ENCODE results near the gene ZNF32. TPM values are rescaled to one million over a fixed set of nuclear protein-coding genes. Genes with fewer than 3 reads are reported as not detected.

ZNF32 gene
- total and polyA plus RNA-seq, 7 donors, result 46.5 to 145 (median 55.5) TPM

DNA sequence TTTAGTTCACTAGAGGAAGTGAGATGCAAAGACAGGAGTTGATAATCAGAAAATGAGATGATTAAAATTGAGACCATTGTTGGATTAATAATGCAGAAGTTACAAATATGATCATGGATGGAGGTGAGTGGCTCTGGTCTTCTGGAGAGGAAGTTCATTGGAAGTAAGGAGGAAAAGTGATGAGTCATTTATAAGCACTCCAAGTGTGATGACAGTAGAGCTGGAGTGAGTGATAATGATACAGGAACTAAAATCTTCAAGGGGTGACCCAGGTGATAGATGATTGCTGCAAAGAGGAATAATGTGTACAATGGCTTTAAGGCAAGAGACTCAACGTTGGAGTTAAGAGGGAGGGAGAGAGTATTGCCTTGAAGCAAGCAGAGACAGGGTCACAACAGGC, 20.7 kb downstream of the ZNF32 start:
- no peaks in the 10 kb centered on the region for H3K9me3 ChIP-seq
- no peak for ATAC-seq
- no peaks in the 10 kb centered on the region for H3K27me3 ChIP-seq (ENCODE audit: insufficient read depth in 3 of 3, low read length in 2 of 3)
- WGBS, 3 donors, result 54 to 63% (median 58%) methylated on average over 1 of the region's 1 CpG
- no peak for DNase-seq
- TF ChIP-seq CTCF (IDR thresholded peaks at IDR 0.05), result no peak
- H3K36me3 ChIP-seq (ENCODE audit: insufficient read depth in 1 of 2, low read depth in 1 of 2), result no peaks in the 10 kb centered on the region
- H3K4me1 ChIP-seq, result no peaks in the 10 kb centered on the region
- no peak overlapping the region for H3K27ac ChIP-seq
- intact Hi-C loops (cut with DNase I), result no loop called here
- H3K4me3 ChIP-seq, result no peak overlapping the region

GRCh38 chr10:43623351-43623750, 25.3 kb downstream of the ZNF32 start:
- Histone ChIP-seq H3K27me3 (ENCODE audit: insufficient read depth in 3 of 3, low read length in 2 of 3) (no peaks in the 10 kb centered on the region), H3K4me1 (no peaks in the 10 kb centered on the region), H3K4me3 (peak overlapping the region; percentile 41), H3K36me3 (ENCODE audit: insufficient read depth in 1 of 2, low read depth in 1 of 2) (no peaks in the 10 kb centered on the region), H3K9me3 (no peaks in the 10 kb centered on the region), H3K27ac (no peak overlapping the region)
- DNase-seq (no peak), ATAC-seq (no peak)
- TF ChIP-seq CTCF (IDR thresholded peaks at IDR 0.05), result no peak
- intact Hi-C loops (cut with DNase I), result no loop called here
- 50 to 54% (median 54%) methylated on average over 3 of the region's 3 CpGs for WGBS, 3 donors

DNA sequence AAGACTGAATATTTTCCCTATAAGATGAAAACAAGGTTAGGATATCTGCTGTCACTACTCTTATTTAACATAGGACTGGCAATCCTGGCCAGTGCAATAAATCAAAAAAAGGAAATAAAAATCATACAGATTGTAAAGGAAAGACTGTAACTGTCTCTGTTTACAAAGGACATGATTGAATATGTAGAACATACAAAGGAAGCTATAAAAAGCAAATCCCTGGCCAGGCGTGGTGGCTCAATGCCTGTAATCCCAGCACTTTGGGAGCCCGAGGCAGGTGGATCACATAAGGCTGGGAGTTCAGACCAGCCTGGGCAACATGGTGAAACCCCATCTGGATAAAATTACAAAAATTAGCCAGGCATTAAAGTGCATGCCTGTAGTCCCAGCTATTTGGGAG, 26.6 kb downstream of the ZNF32 start:
- Histone ChIP-seq H3K4me3 (no peak overlapping the region), H3K27ac (no peak overlapping the region), H3K9me3 (peaks cover 2% of the 10 kb centered on the region), H3K36me3 (ENCODE audit: insufficient read depth in 1 of 2, low read depth in 1 of 2) (peaks cover 3 to 5% of the 10 kb centered on the region in 2 donors), H3K4me1 (no peaks in the 10 kb centered on the region), H3K27me3 (ENCODE audit: insufficient read depth in 3 of 3, low read length in 2 of 3) (no peaks in the 10 kb centered on the region)
- DNase-seq (no peak), ATAC-seq (no peak)
- no peak for TF ChIP-seq CTCF (IDR thresholded peaks at IDR 0.05)
- intact Hi-C loops (cut with DNase I), result no loop called here
- WGBS, 3 donors, result 21 to 50% (median 26%) methylated on average over 2 of the region's 2 CpGs

DNA sequence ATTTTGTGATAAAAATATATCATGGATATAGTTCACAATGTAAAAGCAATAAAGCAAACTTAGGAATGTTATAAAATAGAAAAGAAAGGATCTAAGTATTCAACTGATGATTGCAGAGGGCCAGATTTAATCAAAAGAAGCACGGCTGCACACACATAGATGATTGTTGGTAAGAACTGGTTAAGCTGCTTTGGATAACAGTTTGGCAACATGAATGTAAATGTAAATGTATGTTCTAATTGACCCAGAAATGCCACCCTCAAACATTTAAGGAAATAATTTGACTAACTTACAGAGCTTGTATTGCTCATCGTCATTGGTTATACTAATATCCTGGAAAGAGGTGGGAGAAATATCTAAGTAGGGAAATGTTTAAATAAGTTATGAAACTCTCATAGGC, 29.3 kb downstream of the ZNF32 start:
- Histone ChIP-seq H3K27me3 (ENCODE audit: insufficient read depth in 3 of 3, low read length in 2 of 3) (no peaks in the 10 kb centered on the region), H3K4me1 (no peaks in the 10 kb centered on the region), H3K9me3 (peaks cover 17% of the 10 kb centered on the region), H3K4me3 (no peak overlapping the region), H3K36me3 (ENCODE audit: insufficient read depth in 1 of 2, low read depth in 1 of 2) (peaks cover 12 to 32% of the 10 kb centered on the region in 2 donors), H3K27ac (no peak overlapping the region)
- TF ChIP-seq CTCF (IDR thresholded peaks at IDR 0.05), result no peak
- WGBS, 3 donors, result 95 to 97% (median 96%) methylated on average over 2 of the region's 2 CpGs
- no peak for ATAC-seq
- intact Hi-C loops (cut with DNase I), result loop anchor here in 1 of 2 donors (1.0 kb wide), 1 partner anchor 27 kb away; no protein-coding TSS in a partner anchor
- DNase-seq, result no peak

GRCh38 chr10:43616697-43617370, 31.8 kb downstream of the ZNF32 start:
- peaks cover 15 to 51% of the 10 kb centered on the region in 2 donors for H3K36me3 ChIP-seq (ENCODE audit: insufficient read depth in 1 of 2, low read depth in 1 of 2)
- H3K27me3 ChIP-seq (ENCODE audit: insufficient read depth in 3 of 3, low read length in 2 of 3), result no peaks in the 10 kb centered on the region
- 88 to 100% (median 91%) methylated on average over 6 of the region's 6 CpGs for WGBS, 3 donors
- H3K4me1 ChIP-seq, result no peaks in the 10 kb centered on the region
- no peak overlapping the region for H3K27ac ChIP-seq
- DNase-seq, result no peak
- H3K9me3 ChIP-seq, result peaks cover 17% of the 10 kb centered on the region
- ATAC-seq, result no peak
- TF ChIP-seq CTCF (IDR thresholded peaks at IDR 0.05), result no peak
- H3K4me3 ChIP-seq, result no peak overlapping the region
- intact Hi-C loops (cut with DNase I), result no loop called here

Data from psoas muscle (tissue), 8 donors.